K562 (cell line): ENCODE data around the gene SPATA2L. TPM values are rescaled to one million over a fixed set of nuclear protein-coding genes. Genes with fewer than 3 reads are reported as not detected.

Experiments used
- ATAC-seq: fragments of 200-7000 bp; cut with Tn5 transposase; 3 replicates; pipeline ENCODE4 v1.9.1; 2020; ENCODE audit warnings: moderate library complexity
- BruUV-seq: library from RNA; stranded (reverse); fragments of 400-500 nt; replicated peaks from 2 replicates; lab custom pipeline; 2021; lab: Mats Ljungman, UMichigan
- CTCF ChIA-PET: fragments of 300-600 bp; formaldehyde crosslinking; extraction: SDS; loops from one replicate; lab custom pipeline; 2021; ENCODE audit warnings: low intra/inter-chr PET ratio; lab: Yijun Ruan, JAX
- POLR2A ChIA-PET: fragments of 300-600, 350-650 bp; sonication (Branson Sonifier 250); formaldehyde crosslinking; extraction: SDS; loops from one replicate; lab custom pipeline; 2021; ENCODE audit warnings: antibody characterized with exemption, inconsistent platforms; lab: Yijun Ruan, JAX
- DNase-seq, 4 experiments: peaks; one replicate each; pipeline versions ENCODE4 v3.0.0 to v3.0.0-alpha.2; 2011 to 2018; ENCODE audit warnings: low spot score in 3 of 4, mixed read lengths in 3 of 4; ENCODE audit errors: extremely low read depth in 1 of 4
- FAIRE-seq: peaks from 2 replicates; lab custom pipeline; 2011; peaks lifted over from hg19 to GRCh38; lab: Jason Lieb, UNC
- H2AFZ ChIP-seq: 2 replicates; pipeline ENCODE4 v1.6.0; 2011; ENCODE audit warnings: low read depth, low read length, control low read depth, inconsistent platforms
- H3K27ac ChIP-seq: fragments of 200-600 bp; 3 replicates; pipeline ENCODE4 v1.8.0; 2011; ENCODE audit warnings: low read depth, mild to moderate bottlenecking, control low read depth, inconsistent platforms, low read length, moderate library complexity, mixed read lengths; ENCODE audit errors: extremely low read depth
- H3K27me3 ChIP-seq, 2 experiments: fragments of 300-600 bp in 1 of 2; 2 replicates in 1 of 2; 3 replicates in 1 of 2; pipeline versions ENCODE4 v1.6.0 to v1.8.0; 2011; ENCODE audit warnings: inconsistent platforms in 2 of 2, low read length in 2 of 2, mild to moderate bottlenecking in 1 of 2, mixed read lengths in 1 of 2, moderate library complexity in 1 of 2; ENCODE audit not compliant: control insufficient read depth in 2 of 2, insufficient read depth in 2 of 2
- H3K36me3 ChIP-seq: fragments of 300-600 bp; 3 replicates; pipeline ENCODE4 v1.8.0; 2011; ENCODE audit warnings: mild to moderate bottlenecking, low read length, inconsistent platforms; ENCODE audit not compliant: control insufficient read depth, insufficient read depth
- H3K4me1 ChIP-seq, 2 experiments: fragments of 200-600 bp in 1 of 2; replicated peaks in 1 of 2; 2 replicates in 1 of 2; 3 replicates in 1 of 2; pipeline versions ENCODE4 v1.5.1 to v1.8.0; 2011; ENCODE audit warnings: inconsistent platforms in 2 of 2, low read length in 2 of 2, mild to moderate bottlenecking in 1 of 2, mixed read lengths in 1 of 2, moderate library complexity in 1 of 2; ENCODE audit not compliant: control insufficient read depth in 2 of 2, insufficient read depth in 2 of 2
- H3K4me2 ChIP-seq: 2 replicates; pipeline ENCODE4 v1.6.1; 2011; ENCODE audit warnings: low read length, control low read depth, inconsistent platforms, mixed read lengths; ENCODE audit not compliant: insufficient read depth
- H3K4me3 ChIP-seq: fragments of 200-600 bp; sonication (generic), shearing (Covaris generic); 2 replicates; pipeline ENCODE4 v1.5.1; 2016; ENCODE audit warnings: control low read depth, inconsistent platforms
- H3K79me2 ChIP-seq: fragments of 200-600 bp; 3 replicates; pipeline ENCODE4 v1.8.0; 2011; ENCODE audit warnings: low read length, inconsistent platforms; ENCODE audit not compliant: control insufficient read depth, insufficient read depth
- H3K9ac ChIP-seq, 2 experiments: 2 replicates each; pipeline versions ENCODE4 v1.6.0 to v1.6.1; 2011; ENCODE audit warnings: low read depth in 2 of 2, low read length in 2 of 2, control low read depth in 1 of 2, inconsistent platforms in 1 of 2, mild to moderate bottlenecking in 1 of 2, mixed read lengths in 1 of 2; ENCODE audit not compliant: insufficient read depth in 1 of 2
- H3K9me1 ChIP-seq: one replicate; pipeline ENCODE4 v1.6.0; 2011; ENCODE audit warnings: inconsistent platforms, mild to moderate bottlenecking, low read length, moderate library complexity; ENCODE audit not compliant: control insufficient read depth, insufficient read depth
- H3K9me3 ChIP-seq: replicated peaks from 2 replicates; pipeline ENCODE4 v1.5.1; 2011; ENCODE audit warnings: low read depth, low read length, inconsistent platforms; ENCODE audit not compliant: control insufficient read depth, insufficient read depth
- H4K20me1 ChIP-seq: replicated peaks from 2 replicates; pipeline ENCODE4 v1.6.1; 2011; ENCODE audit warnings: low read length, inconsistent platforms, mixed read lengths; ENCODE audit not compliant: control insufficient read depth, insufficient read depth
- E2F5 ChIP-seq: sonication (generic); formaldehyde crosslinking; IDR thresholded peaks from 2 replicates; pipeline ENCODE4 v1.8.0; 2022; ENCODE audit warnings: mild to moderate bottlenecking, missing genetic modification reagents
- MEF2D ChIP-seq: conservative IDR thresholded peaks from 2 replicates; pipeline ENCODE4 v1.6.1; 2016; ENCODE audit warnings: low read depth, missing genetic modification characterization, missing compliant biosample characterization
- MYNN ChIP-seq, 2 experiments: sonication (generic); formaldehyde crosslinking in 1 of 2; IDR thresholded peaks; 2 replicates each; pipeline versions ENCODE4 v1.5.0 to v1.6.1; 2016 to 2020; ENCODE audit warnings: antibody characterized with exemption in 1 of 2, missing genetic modification reagents in 1 of 2
- POLR2A ChIP-seq: fragments of 450-650 bp; conservative IDR thresholded peaks from 2 replicates; pipeline ENCODE4 v1.6.1; 2016
- POLR2AphosphoS5 ChIP-seq: IDR thresholded peaks from 2 replicates; pipeline ENCODE4 v1.6.1; 2011; ENCODE audit warnings: mild to moderate bottlenecking, low read depth, low read length, moderate library complexity; ENCODE audit not compliant: control insufficient read depth, insufficient read depth
- POLR2G ChIP-seq: fragments of 200-400 bp; formaldehyde crosslinking; IDR thresholded peaks from 2 replicates; pipeline ENCODE4 v1.6.1; 2017; ENCODE audit warnings: low read depth, mild to moderate bottlenecking, antibody characterized with exemption, low read length, moderate library complexity
- WGBS: fragments of 100-300 bp; shearing (Covaris generic); methylation state at CpG from one replicate; pipeline ENCODE4 v1.1.6; 2016; ENCODE audit warnings: low coverage, mixed read lengths; ENCODE audit not compliant: insufficient coverage; ENCODE audit errors: missing lambda C conversion rate; 5-methylcytosine and 5-hydroxymethylcytosine counted together
- in situ Hi-C: fragments of 300-500 bp; cut with MboI; formaldehyde crosslinking; loops from 4 replicates; pipeline ENCODE4 v1.15.0; 2018; ENCODE audit warnings: inconsistent platforms, mixed read lengths
- intact Hi-C: fragments of 100-400 bp; cut with micrococcal nuclease; formaldehyde crosslinking; loops from 2 replicates; pipeline ENCODE4 v1.14.2; 2022
- polyA plus RNA-seq, 8 experiments: library from polyadenylated mRNA; depleted of rRNA in 4 of 8; stranded (reverse) in 5 of 8; unstranded in 3 of 8; fragments of >200 nt; fragmentation: Nextera tagmentation in 2 of 8; fragmentation: Illumina TruSeq in 1 of 8; extraction: Ambion mirVana in 2 of 8; extraction: Trizol in 1 of 8; gene quantifications; 2 replicates each; pipeline versions ENCODE4 v1.2.1 to v1.2.3, GENCODE V29; 2011 to 2014; ENCODE audit warnings: inconsistent platforms in 1 of 8, missing spikeins in 1 of 8
- total RNA-seq, 7 experiments: library from RNA; depleted of rRNA in 6 of 7; stranded (reverse); fragments of >200 nt in 6 of 7; fragmentation: Illumina TruSeq in 2 of 7; extraction: Trizol in 2 of 7; gene quantifications; 2 replicates each; pipeline versions ENCODE4 v1.2.1 to v1.2.3, GENCODE V29; 2011 to 2021; ENCODE audit warnings: low replicate concordance in 1 of 7

SPATA2L gene
- total and polyA plus RNA-seq, 9 of the 15 experiments (the other 6 are each of a cell fraction or from before 2014, with no cell fraction given) = 0.13 to 19.2 (median 4.8) TPM; not detected in 1

- Histone ChIP-seq H2AFZ (no peak overlapping the region), H3K9me3 (no peaks in the 10 kb centered on the region), H3K4me3 (no peak overlapping the region), H3K27me3 (no peaks in the 10 kb centered on the region), H3K36me3 (peaks cover 91% of the 10 kb centered on the region), H3K27ac (no peak overlapping the region), H4K20me1 (no peaks in the 10 kb centered on the region), H3K79me2 (no peaks in the 10 kb centered on the region), H3K4me2 (no peak overlapping the region), H3K4me1 (0 out of 5 replicates have a peak, but pooled peaks cover 0 to 3% of the 10 kb centered on the region in 2 experiments), H3K9me1 (no peaks in the 10 kb centered on the region)
- DNase-seq (no peak), FAIRE-seq (no peak), ATAC-seq (no peak; the same call in 2 of the 3 replicates)
- in situ Hi-C loops = no loop called here
- ChIA-PET POLR2A (interaction anchor here (0.5 to 2.8 kb wide), 6 partner anchors 9 to 197 kb away, joined by 3 to 9 read pairs (median 4); no protein-coding TSS in a partner anchor), CTCF (no interaction called here)
- 86% methylated on average over 4 of the region's 4 CpGs for WGBS
- no TSS peak for BruUV-seq
- intact Hi-C loops = no loop called here
- TF ChIP-seq E2F5 (CRISPR knock-in tag) (no peak), POLR2AphosphoS5 (peak; percentile 27; the same call in 1 of the 2 replicates), MEF2D (tag) (no peak), MYNN (IDR thresholded peaks at IDR 0.05) (0 out of 2 replicates have a peak, but pooled peaks have one; percentile 10), MYNN (CRISPR knock-in tag; IDR thresholded peaks at IDR 0.05) (no peak), POLR2A (0 out of 2 replicates have a peak, but pooled peaks have one; percentile 58), POLR2G (peak; percentile 58)
- TF ChIP-seq, all 486 proteins: peak for 4
- H3K9ac ChIP-seq = no peak overlapping the region; a peak in 1 of 4 replicates
These were observed 41.4 kb upstream of the SPATA2L start for GRCh38 chr16:89742948-89743347.
